IPS-NIHi7 (cell line): Measurements from ENCODE around the gene MALAT1.

ENCODE experiments used
- DNase-seq: peaks from one replicate; pipeline ENCODE4 v3.0.0; 2012; ENCODE audit warnings: mixed read lengths; ENCODE audit errors: extremely low spot score

MALAT1 gene

DNA sequence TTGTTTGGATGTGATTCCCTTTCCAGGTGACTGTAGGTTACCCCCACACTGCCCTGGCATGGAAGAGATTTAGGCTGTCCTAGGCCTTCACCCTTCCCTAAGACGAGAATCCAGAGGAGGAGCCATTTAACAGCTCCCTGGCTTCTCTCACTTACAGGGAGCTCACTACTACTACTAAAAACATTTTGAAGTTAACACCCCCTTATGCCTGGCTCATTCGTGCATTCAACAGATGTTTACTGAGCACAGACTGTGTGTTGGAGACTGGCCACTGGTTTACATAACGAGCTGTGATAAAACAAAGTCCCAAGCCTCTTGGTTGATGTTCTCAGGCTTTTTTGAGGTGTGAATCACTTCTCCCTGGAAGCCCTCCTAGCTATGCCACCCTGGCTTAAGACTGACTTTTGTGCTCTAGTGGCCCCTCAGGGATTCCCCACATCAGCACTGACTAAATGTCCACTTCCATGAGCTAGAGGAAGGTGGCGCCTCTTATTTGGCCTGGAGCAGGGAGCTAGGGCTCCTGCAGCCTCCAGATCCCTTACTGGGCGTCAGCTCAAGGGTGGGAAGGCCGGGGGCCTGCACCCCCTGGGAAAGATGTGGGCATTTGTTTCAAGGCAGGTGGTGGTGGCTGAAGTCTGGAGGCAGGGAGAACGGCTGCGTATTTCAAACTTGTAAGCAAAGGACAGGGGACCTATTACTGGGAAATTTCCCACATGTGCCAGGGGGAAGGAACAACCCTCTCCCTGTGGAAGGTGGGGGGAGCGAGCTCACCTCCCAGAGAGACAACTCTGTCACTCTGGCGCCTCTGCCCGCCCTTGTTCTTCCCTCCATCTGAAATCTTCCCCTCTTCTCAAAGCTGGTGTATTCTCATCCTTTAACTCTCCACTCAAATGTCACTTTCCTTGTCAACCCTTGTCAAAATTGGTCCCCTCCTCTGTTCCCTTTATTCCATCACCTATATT lies 19.4 kb upstream of the MALAT1 start:
- DNase-seq = peak; percentile 44

DNA sequence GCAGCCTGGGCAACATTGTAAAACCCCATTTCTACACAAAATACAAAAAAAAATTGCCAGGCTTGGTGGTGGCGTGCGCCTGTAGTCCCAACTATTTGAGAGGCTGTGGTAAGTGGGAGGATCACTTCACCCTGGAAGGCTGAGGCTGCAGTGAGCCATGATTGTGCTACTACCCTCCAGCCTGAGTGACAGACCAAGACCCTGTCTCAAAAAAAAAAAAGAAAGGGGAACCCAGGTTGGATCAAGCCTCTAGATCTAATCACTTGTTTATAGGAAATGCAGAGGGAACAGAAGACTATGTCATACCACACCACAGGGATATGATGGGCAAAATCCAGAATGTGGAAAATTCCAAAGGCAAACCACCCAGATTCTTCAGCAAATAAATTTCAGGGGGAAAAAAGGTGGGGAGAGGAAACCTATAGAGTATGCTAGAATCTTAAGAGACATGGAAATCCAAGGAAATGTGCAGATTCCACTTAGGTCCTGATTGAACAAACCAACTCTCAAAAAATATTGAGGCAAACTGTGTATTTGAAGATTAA lies 16.5 kb upstream of the MALAT1 start:
- no peak for DNase-seq

GRCh38 chr11:65485920-65486219 lies 13.0 kb upstream of the MALAT1 start:
- DNase-seq = no peak

DNA sequence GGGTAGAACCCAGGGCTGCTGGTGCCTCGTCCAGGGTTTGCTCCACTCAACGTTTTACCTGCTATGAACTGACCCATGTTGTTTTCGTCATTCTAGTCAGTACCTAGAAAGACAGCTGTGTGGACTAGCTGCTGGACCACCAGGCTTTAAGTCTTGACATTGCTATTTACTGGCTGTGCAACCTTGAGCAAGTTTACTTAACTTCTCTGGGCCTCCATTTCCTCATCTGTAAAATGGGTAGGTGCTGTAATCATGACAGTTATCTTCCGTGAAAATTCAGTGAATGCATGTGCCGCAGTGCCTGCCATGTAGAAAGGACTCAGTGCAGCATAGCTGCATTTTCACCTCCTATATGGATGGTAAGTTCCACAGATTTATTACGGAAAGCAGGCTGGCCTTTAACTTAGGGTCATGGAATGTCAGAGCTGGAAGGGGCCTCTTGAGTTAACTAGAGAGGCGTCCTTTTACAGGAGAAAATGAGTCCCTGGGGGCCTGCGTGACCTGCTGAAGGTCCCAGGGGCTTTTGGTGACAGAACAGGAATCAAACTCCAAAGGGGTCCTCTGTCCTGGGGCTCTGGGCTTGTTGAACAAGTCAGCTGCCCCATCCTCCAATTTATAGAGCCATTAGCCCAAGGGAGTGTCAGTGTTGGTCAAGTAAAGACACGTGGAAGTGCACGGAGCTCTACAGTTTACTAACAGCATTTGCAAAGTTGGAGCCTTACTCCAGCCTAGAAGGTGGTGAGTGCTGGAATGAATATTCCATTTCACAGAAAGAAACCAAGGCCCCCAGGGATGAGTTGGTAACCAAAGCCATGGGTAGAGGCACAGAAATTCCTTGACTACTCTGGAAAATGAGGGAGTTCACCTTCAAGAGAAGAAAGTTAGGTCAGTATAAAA lies 12.0 kb upstream of the MALAT1 start:
- DNase-seq = no peak

GRCh38 chr11:65487467-65488272 lies 11.2 kb upstream of the MALAT1 start:
- peak; percentile 95 for DNase-seq

DNA sequence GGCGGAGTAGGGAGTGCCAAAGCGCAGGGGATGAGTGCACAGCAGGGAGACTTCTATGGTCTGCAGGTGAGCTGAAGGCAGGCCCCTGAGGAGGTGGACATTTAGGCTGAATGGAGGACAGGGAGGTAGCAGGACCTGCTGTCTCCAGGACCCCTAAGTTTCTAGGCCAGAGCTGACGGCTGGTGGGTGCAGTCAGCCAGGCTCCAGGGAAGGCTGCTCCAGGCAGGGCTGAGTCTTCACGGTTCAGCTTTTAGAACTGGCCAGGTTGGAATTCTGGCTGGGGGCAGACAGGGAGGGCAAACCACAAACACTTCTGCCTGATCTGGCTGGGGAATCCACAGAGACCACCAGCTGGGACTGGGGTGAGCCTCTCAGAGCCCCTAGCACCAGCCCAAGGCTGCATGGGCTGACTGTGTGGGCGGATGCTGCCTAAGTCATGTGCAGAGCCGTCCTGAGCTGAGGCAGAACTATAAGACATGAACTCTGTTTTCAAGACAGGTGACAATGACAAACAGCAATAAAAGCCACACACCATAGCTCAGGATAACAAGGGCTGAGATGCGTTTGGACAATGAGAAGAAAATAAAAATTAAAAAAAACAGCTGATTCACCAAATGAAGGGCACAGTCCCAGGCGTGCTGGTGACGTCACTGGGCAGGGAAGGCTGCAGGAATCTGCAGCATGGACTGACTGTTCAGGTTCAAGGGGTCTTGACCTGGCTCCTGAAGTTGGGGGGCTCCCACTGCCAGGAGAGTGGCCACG lies 10.4 kb upstream of the MALAT1 start:
- no peak for DNase-seq

DNA sequence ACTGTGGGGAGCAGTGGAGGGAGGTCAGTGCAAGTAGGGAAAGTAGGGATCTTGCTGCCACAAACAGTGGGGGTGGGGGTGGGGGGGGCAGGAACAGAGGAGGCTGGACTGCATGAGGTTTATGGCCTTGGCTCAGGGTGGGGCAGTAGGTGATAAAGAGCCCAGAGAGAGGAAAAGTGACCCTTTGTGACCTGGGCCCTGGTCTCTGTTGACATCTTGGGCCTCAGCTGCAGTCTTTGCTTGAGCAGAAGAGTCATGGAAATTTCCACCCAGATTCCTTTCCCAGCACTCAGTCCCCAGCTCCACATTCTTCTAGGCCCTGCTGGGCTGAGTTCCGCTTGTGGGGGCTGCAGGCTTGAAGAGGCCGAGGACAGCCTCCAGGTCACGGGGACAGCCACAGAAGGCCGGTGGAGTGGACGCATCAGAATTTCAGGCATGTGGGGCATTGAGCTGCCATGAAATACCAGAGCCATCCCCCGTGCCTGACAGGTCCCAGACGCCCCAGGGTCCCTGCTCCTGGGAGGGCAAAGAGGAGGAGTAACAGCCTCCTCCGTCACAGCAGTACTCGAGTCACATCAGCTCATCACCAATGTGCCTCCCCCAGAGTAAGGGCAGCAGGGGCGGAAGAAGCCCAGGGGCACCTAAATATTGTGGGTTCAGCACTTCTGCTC lies 9.7 kb upstream of the MALAT1 start:
- DNase-seq = no peak

DNA sequence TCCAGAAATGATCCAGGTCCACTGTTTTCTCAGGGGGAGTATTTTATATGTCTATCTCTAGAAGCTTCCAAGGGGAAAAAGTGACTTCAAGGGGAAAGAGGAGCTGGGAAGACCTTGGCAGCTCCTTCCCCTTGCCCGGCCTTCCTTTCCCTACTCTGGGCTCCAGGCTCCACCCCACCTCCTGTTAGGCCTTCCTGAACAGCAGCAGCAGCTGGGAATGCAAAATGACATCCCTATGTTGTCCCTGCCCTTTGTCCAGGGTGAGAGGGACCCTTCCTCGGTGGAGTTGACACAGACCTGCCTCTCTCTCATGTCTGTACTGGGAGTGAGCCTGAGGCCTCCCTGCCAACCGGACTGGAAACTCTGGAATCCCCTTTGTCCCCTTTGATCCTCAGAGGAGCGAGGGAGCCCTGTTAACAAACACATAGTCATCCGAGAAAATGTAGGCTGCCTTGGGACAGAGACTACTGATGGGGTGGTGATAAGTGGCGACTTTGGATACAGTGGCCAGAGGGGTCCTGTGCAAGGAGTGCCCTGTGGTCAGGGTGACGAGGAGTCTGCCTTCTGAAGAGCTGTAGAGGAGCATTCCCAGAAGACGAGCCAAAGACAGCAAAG lies 9.0 kb upstream of the MALAT1 start:
- DNase-seq = no peak

DNA sequence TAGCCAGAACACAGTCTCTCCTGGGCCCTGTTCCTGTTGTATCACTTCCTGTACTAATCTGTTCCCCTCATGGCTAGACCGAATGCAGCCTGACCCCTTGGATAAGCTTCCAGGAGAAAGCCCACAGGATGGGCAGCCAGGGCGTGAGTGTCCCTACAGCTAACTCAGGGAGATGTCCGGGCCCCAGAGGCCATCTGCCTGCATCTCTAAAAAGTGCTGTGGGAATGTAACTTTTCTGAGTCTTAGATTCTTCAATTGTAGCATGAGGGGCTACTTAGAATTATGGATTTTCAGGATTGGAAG lies 7.7 kb upstream of the MALAT1 start:
- DNase-seq = no peak

DNA sequence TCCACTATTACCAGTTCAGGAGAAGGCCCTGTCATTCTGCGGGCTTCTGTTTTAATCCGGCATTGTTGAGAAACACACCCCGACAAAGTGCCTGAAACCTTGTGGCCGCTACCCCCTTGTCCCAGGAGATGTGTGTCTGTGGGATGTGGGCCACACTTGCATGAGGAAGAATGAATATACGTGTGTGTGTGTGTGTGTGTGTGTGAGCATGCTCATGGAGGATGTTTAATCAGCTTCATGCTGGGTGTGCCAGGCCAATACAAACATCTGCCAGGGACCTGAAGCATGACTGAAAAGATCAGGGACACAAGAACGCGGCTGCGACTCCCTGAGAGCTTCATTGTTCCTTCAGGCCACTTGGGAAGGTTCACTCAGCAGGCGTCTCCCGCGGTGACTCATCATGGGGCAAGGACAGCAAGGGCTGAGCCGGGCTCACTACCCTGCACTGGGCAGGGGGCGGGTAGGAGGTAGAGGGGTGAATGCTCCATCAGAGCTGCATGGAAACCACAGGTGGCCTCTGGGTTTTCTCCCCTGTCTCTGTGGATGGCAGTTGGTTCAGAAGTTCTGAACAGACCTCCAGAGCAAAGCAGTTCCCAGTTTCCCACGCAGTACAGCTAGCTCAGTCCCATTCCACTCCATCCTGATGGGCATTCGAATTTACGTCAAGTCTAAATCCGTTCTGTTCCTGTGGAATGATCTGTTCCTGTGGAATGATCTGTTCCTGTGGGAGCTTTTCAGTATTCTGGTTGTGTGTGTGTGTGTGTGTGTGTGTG lies 7.0 kb upstream of the MALAT1 start:
- no peak for DNase-seq

GRCh38 chr11:65492387-65492636 lies 6.5 kb upstream of the MALAT1 start:
- no peak for DNase-seq

- no peak for DNase-seq
Measured at GRCh38 chr11:65492637-65493366, 6.0 kb upstream of the MALAT1 start.

GRCh38 chr11:65493367-65494176 lies 5.3 kb upstream of the MALAT1 start:
- no peak for DNase-seq

- DNase-seq = no peak
Measured at GRCh38 chr11:65496304-65497140, 2.3 kb upstream of the MALAT1 start.

GRCh38 chr11:65497141-65498041 lies 1.5 kb upstream of the MALAT1 start:
- peak; percentile 84 for DNase-seq
